Ishikawa (cell line): Measurements from ENCODE around the gene CEP41.

Experiments used
- CEBPB ChIP-seq: IDR thresholded peaks from 2 replicates; pipeline ENCODE4 v1.6.1; 2012
- CREB1 ChIP-seq: IDR thresholded peaks from 2 replicates; pipeline ENCODE4 v1.6.1; 2012; ENCODE audit warnings: low read depth
- EGR1 ChIP-seq: IDR thresholded peaks from 2 replicates; pipeline ENCODE4 v1.6.1; 2012
- MAX ChIP-seq: IDR thresholded peaks from 2 replicates; pipeline ENCODE4 v1.6.1; 2012
- NFIC ChIP-seq: IDR thresholded peaks from 2 replicates; pipeline ENCODE4 v1.6.1; 2012
- RAD21 ChIP-seq: IDR thresholded peaks from 2 replicates; pipeline ENCODE4 v1.6.1; 2012; ENCODE audit warnings: low read depth
- TAF1 ChIP-seq: IDR thresholded peaks from 2 replicates; pipeline ENCODE4 v1.6.1; 2012; ENCODE audit warnings: low read depth, mild to moderate bottlenecking
- TCF12 ChIP-seq: IDR thresholded peaks from 2 replicates; pipeline ENCODE4 v1.6.1; 2012; ENCODE audit warnings: low read depth
- TEAD4 ChIP-seq: IDR thresholded peaks from 2 replicates; pipeline ENCODE4 v1.6.1; 2012
- USF1 ChIP-seq: IDR thresholded peaks from 2 replicates; pipeline ENCODE4 v1.6.1; 2012
- YY1 ChIP-seq: IDR thresholded peaks from 2 replicates; pipeline ENCODE4 v1.6.1; 2012; ENCODE audit warnings: low read depth

- TF ChIP-seq USF1 (no peak), CREB1 (no peak), CEBPB (no peak), MAX (no peak), EGR1 (no peak), NFIC (no peak), RAD21 (no peak), YY1 (no peak), TCF12 (no peak), TAF1 (no peak), TEAD4 (no peak)
Observed at GRCh38 chr7:130461272-130461671, 20.5 kb upstream of the CEP41 start.
